Activated CD4-positive, alpha-beta memory T cell treated with anti-CD3 and anti-CD28 coated beads, Interleukin-2, amount 10 ng/mL, durations not matched to agents 7 days and 5 days (primary cell): ENCODE results near the gene RIMKLB. TPM values are rescaled to one million over a fixed set of nuclear protein-coding genes. Genes with fewer than 3 reads are reported as not detected.
"Not testable (repeated sequence)": the region's sequence is repeated elsewhere in the genome, so short reads cannot be mapped to it uniquely, and the experiment has no call there.

ENCODE experiments used
- CTCF ChIA-PET: fragments of 350-600 bp; sonication (Branson Sonifier 250); formaldehyde crosslinking; loops from one replicate; lab custom pipeline; 2021; ENCODE audit warnings: antibody characterized with exemption, inconsistent platforms; lab: Charles Lee
- POLR2A ChIA-PET: fragments of 350-600 bp; sonication (Branson Sonifier 250); formaldehyde crosslinking; loops from one replicate; lab custom pipeline; 2021; ENCODE audit warnings: antibody characterized with exemption; lab: Charles Lee
- DNase-seq: peaks from one replicate; pipeline ENCODE4 v3.0.0-alpha.2; 2020
- H3K27ac Mint-ChIP-seq: one replicate; pipeline ENCODE4 v1.8.0; 2021; ENCODE audit warnings: mild to moderate bottlenecking, mixed read lengths
- H3K27me3 Mint-ChIP-seq: one replicate; pipeline ENCODE4 v1.8.0; 2021; ENCODE audit warnings: mixed read lengths
- H3K36me3 Mint-ChIP-seq: one replicate; pipeline ENCODE4 v1.8.0; 2021; ENCODE audit warnings: low read depth, mixed read lengths
- H3K4me1 Mint-ChIP-seq: one replicate; pipeline ENCODE4 v1.8.0; 2021; ENCODE audit warnings: mixed read lengths
- H3K4me3 Mint-ChIP-seq: one replicate; pipeline ENCODE4 v1.8.0; 2021; ENCODE audit warnings: mild to moderate bottlenecking, mixed read lengths
- H3K9me3 Mint-ChIP-seq: one replicate; pipeline ENCODE4 v1.8.0; 2021; ENCODE audit warnings: mixed read lengths
- total RNA-seq, 2 experiments: library from RNA; stranded (reverse); gene quantifications; one replicate each; pipeline ENCODE4 v1.2.3, GENCODE V29; 2021

The RIMKLB gene
- total RNA-seq, 2 experiments from 2014 or later: 1.3 to 1.6 TPM

GRCh38 chr12:8745631-8746030 lies 47.8 kb downstream of the RIMKLB start:
- H3K36me3 Mint-ChIP-seq, H3K4me3 Mint-ChIP-seq, H3K4me1 Mint-ChIP-seq, H3K27me3 Mint-ChIP-seq, DNase-seq, CTCF ChIA-PET, H3K9me3 Mint-ChIP-seq, H3K27ac Mint-ChIP-seq, POLR2A ChIA-PET: not testable (repeated sequence)

GRCh38 chr12:8746046-8746445 lies 48.3 kb downstream of the RIMKLB start:
- no peak for DNase-seq
- ChIA-PET POLR2A (no interaction called here), CTCF (no interaction called here)
- Mint-ChIP-seq H3K4me3 (no peak overlapping the region), H3K27ac (no peak overlapping the region), H3K9me3 (no peaks in the 10 kb centered on the region), H3K4me1 (no peaks in the 10 kb centered on the region), H3K36me3 (no peaks in the 10 kb centered on the region), H3K27me3 (no peaks in the 10 kb centered on the region)

GRCh38 chr12:8760076-8760475 lies 62.3 kb downstream of the RIMKLB start:
- DNase-seq, H3K27ac Mint-ChIP-seq, H3K4me3 Mint-ChIP-seq, H3K36me3 Mint-ChIP-seq, H3K9me3 Mint-ChIP-seq, POLR2A ChIA-PET, CTCF ChIA-PET, H3K4me1 Mint-ChIP-seq, H3K27me3 Mint-ChIP-seq: not testable (repeated sequence)

- CTCF ChIA-PET, H3K36me3 Mint-ChIP-seq, H3K9me3 Mint-ChIP-seq: not testable (repeated sequence)
Measured at GRCh38 chr12:8762701-8763100, 64.9 kb downstream of the RIMKLB start.

GRCh38 chr12:8766121-8766520 lies 68.3 kb downstream of the RIMKLB start:
- H3K27me3 Mint-ChIP-seq, H3K36me3 Mint-ChIP-seq, H3K27ac Mint-ChIP-seq, H3K9me3 Mint-ChIP-seq, H3K4me3 Mint-ChIP-seq, CTCF ChIA-PET, H3K4me1 Mint-ChIP-seq, DNase-seq, POLR2A ChIA-PET: not testable (repeated sequence)

More at GRCh38 chr12:8762701-8763100, 64.9 kb downstream of the RIMKLB start:
- H3K4me1 Mint-ChIP-seq, H3K27me3 Mint-ChIP-seq, H3K4me3 Mint-ChIP-seq, DNase-seq, H3K27ac Mint-ChIP-seq, POLR2A ChIA-PET: not testable (repeated sequence)

GRCh38 chr12:8770499-8770898 lies 72.7 kb downstream of the RIMKLB start:
- Mint-ChIP-seq H3K27me3 (no peaks in the 10 kb centered on the region), H3K4me3 (no peak overlapping the region), H3K27ac (no peak overlapping the region), H3K36me3 (no peaks in the 10 kb centered on the region), H3K9me3 (no peaks in the 10 kb centered on the region), H3K4me1 (no peaks in the 10 kb centered on the region)
- POLR2A ChIA-PET: no interaction called here
- DNase-seq: no peak
- CTCF ChIA-PET: no interaction called here

GRCh38 chr12:8771072-8771471 lies 73.3 kb downstream of the RIMKLB start:
- Mint-ChIP-seq H3K4me3 (no peak overlapping the region), H3K36me3 (no peaks in the 10 kb centered on the region), H3K27me3 (no peaks in the 10 kb centered on the region), H3K4me1 (no peaks in the 10 kb centered on the region), H3K27ac (no peak overlapping the region), H3K9me3 (no peaks in the 10 kb centered on the region)
- DNase-seq: no peak
- CTCF ChIA-PET: interaction anchor here (1.5 kb wide), 1 partner anchor 120 kb away, joined by 5 read pairs; no protein-coding TSS in a partner anchor
- POLR2A ChIA-PET: no interaction called here

GRCh38 chr12:8773461-8773860 lies 75.7 kb downstream of the RIMKLB start:
- H3K27me3 Mint-ChIP-seq: no peaks in the 10 kb centered on the region
- ChIA-PET POLR2A (no interaction called here), CTCF (no interaction called here)
- H3K36me3 Mint-ChIP-seq: no peaks in the 10 kb centered on the region
- H3K9me3 Mint-ChIP-seq: no peaks in the 10 kb centered on the region
- no peak for DNase-seq
- H3K4me1 Mint-ChIP-seq: no peaks in the 10 kb centered on the region
- no peak overlapping the region for H3K4me3 Mint-ChIP-seq
- H3K27ac Mint-ChIP-seq: no peak overlapping the region

GRCh38 chr12:8779281-8779680 lies 81.5 kb downstream of the RIMKLB start:
- DNase-seq: no peak
- Mint-ChIP-seq H3K4me1 (no peaks in the 10 kb centered on the region), H3K36me3 (no peaks in the 10 kb centered on the region), H3K4me3 (no peak overlapping the region), H3K9me3 (no peaks in the 10 kb centered on the region), H3K27me3 (no peaks in the 10 kb centered on the region), H3K27ac (no peak overlapping the region)
- POLR2A ChIA-PET: no interaction called here
- CTCF ChIA-PET: no interaction called here

- no peaks in the 10 kb centered on the region for H3K9me3 Mint-ChIP-seq
- POLR2A ChIA-PET: no interaction called here
- H3K27me3 Mint-ChIP-seq: no peaks in the 10 kb centered on the region
Measured at GRCh38 chr12:8779862-8780261, 82.1 kb downstream of the RIMKLB start.

GRCh38 chr12:8780389-8780788 lies 82.6 kb downstream of the RIMKLB start:
- CTCF ChIA-PET: no interaction called here

More at GRCh38 chr12:8779862-8780261, 82.1 kb downstream of the RIMKLB start:
- DNase-seq: no peak
- CTCF ChIA-PET: no interaction called here
- H3K4me1 Mint-ChIP-seq: no peaks in the 10 kb centered on the region
- H3K36me3 Mint-ChIP-seq: no peaks in the 10 kb centered on the region
- H3K27ac Mint-ChIP-seq: no peak overlapping the region
- no peak overlapping the region for H3K4me3 Mint-ChIP-seq

GRCh38 chr12:8781381-8782127 lies 83.8 kb downstream of the RIMKLB start:
- no peaks in the 10 kb centered on the region for H3K27me3 Mint-ChIP-seq

More at GRCh38 chr12:8780389-8780788, 82.6 kb downstream of the RIMKLB start:
- H3K27me3 Mint-ChIP-seq: no peaks in the 10 kb centered on the region
- no peak for DNase-seq
- no peaks in the 10 kb centered on the region for H3K36me3 Mint-ChIP-seq
- no peaks in the 10 kb centered on the region for H3K4me1 Mint-ChIP-seq
- no peak overlapping the region for H3K27ac Mint-ChIP-seq
- POLR2A ChIA-PET: no interaction called here
- H3K9me3 Mint-ChIP-seq: no peaks in the 10 kb centered on the region
- no peak overlapping the region for H3K4me3 Mint-ChIP-seq

GRCh38 chr12:8784290-8784888 lies 86.6 kb downstream of the RIMKLB start:
- ChIA-PET POLR2A (no interaction called here), CTCF (interaction anchor here (0.8 to 1.5 kb wide), 2 partner anchors 78 to 106 kb away, joined by 5 read pairs; no protein-coding TSS in a partner anchor)
- Mint-ChIP-seq H3K27ac (no peak overlapping the region), H3K4me3 (no peak overlapping the region), H3K36me3 (no peaks in the 10 kb centered on the region), H3K4me1 (no peaks in the 10 kb centered on the region), H3K9me3 (no peaks in the 10 kb centered on the region), H3K27me3 (no peaks in the 10 kb centered on the region)
- no peak for DNase-seq

More at GRCh38 chr12:8781381-8782127, 83.8 kb downstream of the RIMKLB start:
- H3K9me3 Mint-ChIP-seq: no peaks in the 10 kb centered on the region
- no peaks in the 10 kb centered on the region for H3K4me1 Mint-ChIP-seq
- POLR2A ChIA-PET: no interaction called here
- H3K36me3 Mint-ChIP-seq: no peaks in the 10 kb centered on the region
- no peak overlapping the region for H3K4me3 Mint-ChIP-seq
- H3K27ac Mint-ChIP-seq: no peak overlapping the region
- no peak for DNase-seq
- CTCF ChIA-PET: interaction anchor here (1.3 kb wide), 1 partner anchor 268 kb away, joined by 5 read pairs; no protein-coding TSS in a partner anchor
